ENCODE results near the gene BICRA. TPM values are rescaled to one million over a fixed set of nuclear protein-coding genes. Genes with fewer than 3 reads are reported as not detected.

BICRA gene
- total RNA-seq, 1 donor from 2014 or later = 15.6 TPM

GRCh38 chr19:47701717-47702552 lies 93.0 kb downstream of the BICRA start:
- Histone ChIP-seq H3K27me3 (no peaks in the 10 kb centered on the region), H3K36me3 (peaks cover 3% of the 10 kb centered on the region), H3K79me2 (ENCODE audit: low read depth) (no peaks in the 10 kb centered on the region), H3K27ac (no peak overlapping the region), H3K9me3 (ENCODE audit: low read depth) (no peaks in the 10 kb centered on the region), H3F3A (ENCODE audit: low read depth) (peaks cover 17% of the 10 kb centered on the region), H2AFZ (replicated peaks) (no peak overlapping the region), H3K4me1 (no peaks in the 10 kb centered on the region), H3K4me2 (no peak overlapping the region), H4K20me1 (ENCODE audit: low read depth) (peaks cover 21% of the 10 kb centered on the region), H3K9ac (no peak overlapping the region), H3K4me3 (no peak overlapping the region)
- Mint-ChIP-seq H3K4me3 (no peak overlapping the region), H3K27me3 (ENCODE audit: insufficient read depth, low read depth) (peaks cover 4% of the 10 kb centered on the region), H3K4me1 (peaks cover 2% of the 10 kb centered on the region), H3K9me3 (no peaks in the 10 kb centered on the region), H3K36me3 (peaks cover 8% of the 10 kb centered on the region), H3K27ac (no peak overlapping the region)
- TF ChIP-seq EZH2phosphoT487 (IDR thresholded peaks at IDR 0.05) (no peak), CTCF (IDR thresholded peaks at IDR 0.05) (no peak), EZH2 (IDR thresholded peaks at IDR 0.05) (no peak)
- DNase-seq (ENCODE audit: low spot score) = no peak

GRCh38 chr19:47702671-47703070 lies 93.7 kb downstream of the BICRA start:
- no peak overlapping the region for H3K27ac Mint-ChIP-seq
- no peak overlapping the region for H3K4me3 ChIP-seq
- H4K20me1 ChIP-seq (ENCODE audit: low read depth) = peaks cover 18% of the 10 kb centered on the region
- H3F3A ChIP-seq (ENCODE audit: low read depth) = peaks cover 13% of the 10 kb centered on the region
- H3K4me3 Mint-ChIP-seq = peak overlapping the region; percentile 6
- no peak overlapping the region for H3K27ac ChIP-seq
- H3K9ac ChIP-seq = no peak overlapping the region
- H3K4me1 ChIP-seq = no peaks in the 10 kb centered on the region
- DNase-seq (ENCODE audit: low spot score) = no peak
- H3K9me3 ChIP-seq (ENCODE audit: low read depth) = no peaks in the 10 kb centered on the region
- no peak for TF ChIP-seq EZH2phosphoT487 (IDR thresholded peaks at IDR 0.05)
- no peak for TF ChIP-seq EZH2 (IDR thresholded peaks at IDR 0.05)
- no peak for TF ChIP-seq CTCF (IDR thresholded peaks at IDR 0.05)
- H3K4me2 ChIP-seq = no peak overlapping the region
- H3K9me3 Mint-ChIP-seq = no peaks in the 10 kb centered on the region
- H3K36me3 ChIP-seq = peaks cover 3% of the 10 kb centered on the region
- H3K27me3 Mint-ChIP-seq (ENCODE audit: insufficient read depth, low read depth) = peaks cover 4% of the 10 kb centered on the region
- H3K36me3 Mint-ChIP-seq = peaks cover 8% of the 10 kb centered on the region
- no peaks in the 10 kb centered on the region for H3K27me3 ChIP-seq
- no peaks in the 10 kb centered on the region for H3K79me2 ChIP-seq (ENCODE audit: low read depth)
- H2AFZ ChIP-seq (replicated peaks) = no peak overlapping the region
- H3K4me1 Mint-ChIP-seq = peaks cover 2% of the 10 kb centered on the region

- no peak overlapping the region for H3K4me3 Mint-ChIP-seq
- peaks cover 14% of the 10 kb centered on the region for H4K20me1 ChIP-seq (ENCODE audit: low read depth)
- H3K4me1 ChIP-seq = no peaks in the 10 kb centered on the region
- DNase-seq (ENCODE audit: low spot score) = no peak
- H3K9me3 Mint-ChIP-seq = no peaks in the 10 kb centered on the region
- peaks cover 8% of the 10 kb centered on the region for H3K36me3 Mint-ChIP-seq
- peaks cover 2% of the 10 kb centered on the region for H3K27me3 Mint-ChIP-seq (ENCODE audit: insufficient read depth, low read depth)
- no peak overlapping the region for H3K4me2 ChIP-seq
- H3K4me1 Mint-ChIP-seq = no peaks in the 10 kb centered on the region
- peak overlapping the region; percentile 21 for H3K27ac Mint-ChIP-seq
- no peak overlapping the region for H3K4me3 ChIP-seq
- H3K9me3 ChIP-seq (ENCODE audit: low read depth) = no peaks in the 10 kb centered on the region
- no peak overlapping the region for H3K27ac ChIP-seq
- H3K36me3 ChIP-seq = peaks cover 3% of the 10 kb centered on the region
- no peaks in the 10 kb centered on the region for H3K27me3 ChIP-seq
- H3F3A ChIP-seq (ENCODE audit: low read depth) = peaks cover 10% of the 10 kb centered on the region
- no peak overlapping the region for H2AFZ ChIP-seq (replicated peaks)
- H3K9ac ChIP-seq = no peak overlapping the region
- no peak for TF ChIP-seq CTCF (IDR thresholded peaks at IDR 0.05)
- TF ChIP-seq EZH2 (IDR thresholded peaks at IDR 0.05) = no peak
- TF ChIP-seq EZH2phosphoT487 (IDR thresholded peaks at IDR 0.05) = no peak
- no peaks in the 10 kb centered on the region for H3K79me2 ChIP-seq (ENCODE audit: low read depth)
Measured at GRCh38 chr19:47703301-47703700, 94.4 kb downstream of the BICRA start.

Measured in neural progenitor cell (in vitro differentiated cells).